Adrenal gland (tissue), 5 donors: ENCODE measurements around the gene PASD1.

Source experiments
- POLR2A ChIP-seq, 2 donors: fragments of 450-650 bp; IDR thresholded peaks; one replicate each; pipeline ENCODE4 v1.6.1; 2017; ENCODE audit warnings: antibody characterized with exemption in 2 of 2, mild to moderate bottlenecking in 2 of 2, moderate library complexity in 1 of 2
- TF ChIP-seq, protein P1 (sequence below), 6 experiments: fragments of 450-650 bp in 4 of 6; fragments of 200-600 bp in 2 of 6; sonication (generic) in 1 of 6; IDR thresholded peaks; 1 replicate in 5 of 6; 2 replicates in 1 of 6; pipeline versions ENCODE4 v1.5.1 to v1.8.0; 2016 to 2021; ENCODE audit warnings: antibody characterized with exemption in 6 of 6, mild to moderate bottlenecking in 2 of 6, moderate library complexity in 1 of 6
- donor health status: DM: no; HTN: no; CAD: no.

DNA sequence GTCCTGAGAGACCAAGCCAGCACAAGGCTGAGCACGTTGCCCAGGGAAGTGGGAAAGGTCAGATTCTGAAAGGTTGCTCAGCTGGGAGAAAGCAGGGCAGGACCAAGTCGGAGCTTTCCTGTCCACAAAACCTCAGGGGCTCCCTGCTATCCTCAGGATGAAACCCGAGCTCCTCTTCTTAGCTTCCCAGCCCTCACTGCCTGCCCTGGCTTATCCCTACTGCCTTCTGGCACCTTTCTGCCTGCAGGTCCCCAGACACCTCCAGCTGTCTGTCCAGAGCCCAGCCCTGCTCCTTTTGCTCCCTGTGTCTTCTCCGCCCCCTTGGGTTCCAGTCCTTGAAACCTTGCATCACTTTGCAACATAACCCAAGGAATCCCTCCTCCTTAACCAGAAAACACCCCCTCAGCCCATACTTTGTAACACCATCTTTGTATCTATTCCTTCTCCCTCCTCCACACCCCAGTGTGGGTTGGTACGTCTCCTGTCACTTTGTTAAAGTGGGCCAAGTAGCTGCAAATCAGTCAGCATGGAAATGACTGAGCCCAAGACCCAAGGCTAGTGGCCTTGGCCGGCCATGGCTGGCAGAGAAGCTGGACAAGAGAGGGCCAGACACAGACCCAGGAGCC, 111.8 kb downstream of the PASD1 start:
- TF ChIP-seq, protein P1, sequence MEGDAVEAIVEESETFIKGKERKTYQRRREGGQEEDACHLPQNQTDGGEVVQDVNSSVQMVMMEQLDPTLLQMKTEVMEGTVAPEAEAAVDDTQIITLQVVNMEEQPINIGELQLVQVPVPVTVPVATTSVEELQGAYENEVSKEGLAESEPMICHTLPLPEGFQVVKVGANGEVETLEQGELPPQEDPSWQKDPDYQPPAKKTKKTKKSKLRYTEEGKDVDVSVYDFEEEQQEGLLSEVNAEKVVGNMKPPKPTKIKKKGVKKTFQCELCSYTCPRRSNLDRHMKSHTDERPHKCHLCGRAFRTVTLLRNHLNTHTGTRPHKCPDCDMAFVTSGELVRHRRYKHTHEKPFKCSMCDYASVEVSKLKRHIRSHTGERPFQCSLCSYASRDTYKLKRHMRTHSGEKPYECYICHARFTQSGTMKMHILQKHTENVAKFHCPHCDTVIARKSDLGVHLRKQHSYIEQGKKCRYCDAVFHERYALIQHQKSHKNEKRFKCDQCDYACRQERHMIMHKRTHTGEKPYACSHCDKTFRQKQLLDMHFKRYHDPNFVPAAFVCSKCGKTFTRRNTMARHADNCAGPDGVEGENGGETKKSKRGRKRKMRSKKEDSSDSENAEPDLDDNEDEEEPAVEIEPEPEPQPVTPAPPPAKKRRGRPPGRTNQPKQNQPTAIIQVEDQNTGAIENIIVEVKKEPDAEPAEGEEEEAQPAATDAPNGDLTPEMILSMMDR (IDR thresholded peaks at IDR 0.05): no peak
- TF ChIP-seq POLR2A (IDR thresholded peaks at IDR 0.05): no peak
